Colonic mucosa (tissue), 4 donors: ENCODE results near the gene CCDC34. TPM values are rescaled to one million over a fixed set of nuclear protein-coding genes. Genes with fewer than 3 reads are reported as not detected.

Source experiments
- DNase-seq: peaks from one replicate; pipeline ENCODE4 v3.0.0-alpha.2; 2020
- H3K27ac ChIP-seq: fragments of 200-600 bp; one replicate; pipeline ENCODE4 v1.8.0; 2021
- H3K27me3 ChIP-seq: fragments of 200-600 bp; one replicate; pipeline ENCODE4 v1.8.0; 2021
- H3K36me3 ChIP-seq: fragments of 200-600 bp; one replicate; pipeline ENCODE4 v1.8.0; 2021
- H3K4me1 ChIP-seq: fragments of 200-600 bp; one replicate; pipeline ENCODE4 v1.8.0; 2021; ENCODE audit warnings: mild to moderate bottlenecking
- H3K4me3 ChIP-seq: fragments of 200-600 bp; one replicate; pipeline ENCODE4 v1.8.0; 2021
- H3K9ac ChIP-seq, 2 donors: one replicate each; pipeline ENCODE4 v1.7.0; 2013; ENCODE audit warnings: control low read depth in 2 of 2, low read depth in 2 of 2, low read length in 2 of 2
- H3K9me3 ChIP-seq: fragments of 200-600 bp; one replicate; pipeline ENCODE4 v1.8.0; 2021
- intact Hi-C: fragments of 100-400 bp; cut with DNase I; formaldehyde crosslinking; loops from one replicate; pipeline ENCODE4 v1.14.1; 2022
- total RNA-seq, 2 donors: library from RNA; stranded (reverse); fragmentation: NEBNext Ultra II Directional in 1 of 2; extraction: Animal tissue kit (Norgen Biotek cat#: 25700) in 1 of 2; gene quantifications; one replicate each; pipeline ENCODE4 v1.2.1, GENCODE V29; 2021
- TF ChIP-seq, protein P1 (sequence below): fragments of 200-600 bp; IDR thresholded peaks from one replicate; pipeline ENCODE4 v1.8.0; 2022; ENCODE audit warnings: antibody characterized with exemption, mild to moderate bottlenecking
- donor health status: healthy.
- donor health status: DM: no; HTN: no; CAD: no.
- donor health status: DM: no; HTN: no; CAD: no.

Gene CCDC34, protein sequence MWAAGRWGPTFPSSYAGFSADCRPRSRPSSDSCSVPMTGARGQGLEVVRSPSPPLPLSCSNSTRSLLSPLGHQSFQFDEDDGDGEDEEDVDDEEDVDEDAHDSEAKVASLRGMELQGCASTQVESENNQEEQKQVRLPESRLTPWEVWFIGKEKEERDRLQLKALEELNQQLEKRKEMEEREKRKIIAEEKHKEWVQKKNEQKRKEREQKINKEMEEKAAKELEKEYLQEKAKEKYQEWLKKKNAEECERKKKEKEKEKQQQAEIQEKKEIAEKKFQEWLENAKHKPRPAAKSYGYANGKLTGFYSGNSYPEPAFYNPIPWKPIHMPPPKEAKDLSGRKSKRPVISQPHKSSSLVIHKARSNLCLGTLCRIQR
- total RNA-seq, result 10 to 100 TPM; 10.2 to 25.6 TPM

DNA sequence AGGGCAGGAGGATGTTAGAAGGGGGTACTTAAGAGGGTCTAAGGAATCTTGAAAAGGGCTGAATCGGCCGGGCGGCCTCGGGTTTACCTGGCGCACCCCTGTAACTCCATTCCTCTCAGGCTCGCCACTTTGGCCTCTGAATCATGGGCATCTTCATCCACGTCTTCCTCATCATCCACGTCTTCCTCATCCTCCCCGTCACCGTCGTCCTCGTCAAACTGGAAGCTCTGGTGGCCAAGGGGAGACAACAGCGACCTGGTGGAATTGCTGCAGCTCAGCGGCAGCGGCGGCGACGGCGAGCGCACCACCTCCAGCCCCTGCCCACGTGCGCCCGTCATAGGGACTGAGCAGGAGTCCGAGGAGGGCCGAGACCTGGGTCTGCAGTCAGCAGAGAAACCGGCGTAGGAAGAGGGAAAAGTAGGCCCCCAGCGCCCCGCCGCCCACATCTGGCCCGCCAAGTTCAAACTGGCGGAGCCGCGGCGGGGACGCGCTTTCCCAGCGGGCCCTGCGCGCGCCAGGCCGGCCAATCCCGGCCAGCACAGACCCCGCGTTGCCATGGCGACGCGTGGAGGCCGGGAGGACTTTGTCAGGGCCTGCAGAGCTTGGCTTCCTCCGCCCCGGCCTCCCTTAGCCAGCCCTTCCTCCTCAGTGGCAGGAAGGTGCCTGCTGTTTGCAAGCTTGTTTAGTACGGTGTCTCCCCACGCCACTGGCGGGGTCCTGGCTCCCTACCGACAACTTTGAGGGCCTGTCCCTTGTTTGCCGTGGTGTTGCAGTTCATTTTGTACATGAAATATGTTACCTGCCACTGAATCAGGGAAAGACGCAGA lies at the start of gene CCDC34:
Gene CCDC34, minus strand, starts transcription at position 467 of the 827 bp plus-strand sequence. Its CDS starts 21 bp downstream, at position 446.
- DNase-seq, result peak; percentile 93
- peak within 1 kb of the TSS; percentile 79 for H3K4me3 ChIP-seq
- intact Hi-C loops, result loop anchor here (10.0 kb wide), 2 partner anchors 112 to 178 kb away; partner anchors contain the start of gene LGR4
- H3K9me3 ChIP-seq, result no peaks in the 10 kb centered on the region
- H3K27me3 ChIP-seq, result no peaks in the 10 kb centered on the region
- peak within 1 kb of the TSS; percentile 66 to 93 for H3K9ac ChIP-seq
- peaks cover 10% of the 10 kb centered on the region for H3K4me1 ChIP-seq
- TF ChIP-seq, protein P1, sequence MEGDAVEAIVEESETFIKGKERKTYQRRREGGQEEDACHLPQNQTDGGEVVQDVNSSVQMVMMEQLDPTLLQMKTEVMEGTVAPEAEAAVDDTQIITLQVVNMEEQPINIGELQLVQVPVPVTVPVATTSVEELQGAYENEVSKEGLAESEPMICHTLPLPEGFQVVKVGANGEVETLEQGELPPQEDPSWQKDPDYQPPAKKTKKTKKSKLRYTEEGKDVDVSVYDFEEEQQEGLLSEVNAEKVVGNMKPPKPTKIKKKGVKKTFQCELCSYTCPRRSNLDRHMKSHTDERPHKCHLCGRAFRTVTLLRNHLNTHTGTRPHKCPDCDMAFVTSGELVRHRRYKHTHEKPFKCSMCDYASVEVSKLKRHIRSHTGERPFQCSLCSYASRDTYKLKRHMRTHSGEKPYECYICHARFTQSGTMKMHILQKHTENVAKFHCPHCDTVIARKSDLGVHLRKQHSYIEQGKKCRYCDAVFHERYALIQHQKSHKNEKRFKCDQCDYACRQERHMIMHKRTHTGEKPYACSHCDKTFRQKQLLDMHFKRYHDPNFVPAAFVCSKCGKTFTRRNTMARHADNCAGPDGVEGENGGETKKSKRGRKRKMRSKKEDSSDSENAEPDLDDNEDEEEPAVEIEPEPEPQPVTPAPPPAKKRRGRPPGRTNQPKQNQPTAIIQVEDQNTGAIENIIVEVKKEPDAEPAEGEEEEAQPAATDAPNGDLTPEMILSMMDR, result no peak
- H3K36me3 ChIP-seq, result no peaks in the 10 kb centered on the region
- H3K27ac ChIP-seq, result peak within 1 kb of the TSS; percentile 57

DNA sequence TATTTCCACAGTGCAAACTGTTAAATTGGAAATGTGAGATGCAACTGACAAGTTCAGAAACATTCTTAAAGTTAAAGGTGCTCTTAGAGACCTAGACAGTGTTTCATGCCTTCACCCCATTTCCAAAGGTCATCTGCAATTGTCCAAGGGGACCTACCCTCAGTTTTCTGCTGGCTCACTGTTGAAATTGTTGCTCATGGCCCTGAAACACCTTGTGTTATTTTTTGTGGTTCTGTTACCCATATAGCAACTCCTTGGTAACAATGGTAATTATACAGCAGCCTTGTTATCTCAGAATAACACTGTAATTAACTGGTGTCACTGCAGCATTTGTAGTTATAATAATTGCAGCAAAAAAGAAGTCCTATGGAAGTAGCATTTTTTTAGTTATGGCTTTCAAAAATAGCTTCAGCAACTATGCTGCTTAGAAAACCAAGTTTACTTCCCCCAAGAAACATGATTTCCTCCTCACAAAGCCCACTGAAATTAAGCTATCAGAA lies 49.2 kb upstream of the CCDC34 start:
- Histone ChIP-seq H3K27ac (no peak overlapping the region), H3K4me1 (no peaks in the 10 kb centered on the region), H3K9ac (no peak overlapping the region), H3K27me3 (no peaks in the 10 kb centered on the region), H3K9me3 (no peaks in the 10 kb centered on the region), H3K4me3 (no peak overlapping the region), H3K36me3 (no peaks in the 10 kb centered on the region)
- no peak for DNase-seq
- intact Hi-C loops, result no loop called here
- TF ChIP-seq, protein P1, result no peak

DNA sequence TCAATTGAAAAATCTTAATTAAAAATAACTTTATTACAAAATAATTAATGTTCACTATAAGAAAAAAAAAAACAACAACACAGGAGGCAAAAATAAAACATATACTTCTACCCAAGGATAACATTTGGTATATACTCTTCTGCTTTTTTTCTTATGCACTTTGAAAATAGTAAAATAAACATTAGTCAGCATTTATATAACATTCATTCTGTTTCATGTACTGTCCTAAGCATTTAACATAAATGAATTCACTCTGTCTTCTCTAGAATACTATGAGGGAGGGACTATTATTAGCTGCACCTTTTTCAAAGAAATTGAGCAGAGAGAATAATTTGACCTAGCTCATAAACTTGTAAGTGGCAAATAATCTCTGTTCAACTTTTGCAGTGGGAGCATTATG lies 48.3 kb upstream of the CCDC34 start:
- TF ChIP-seq, protein P1, result no peak

DNA sequence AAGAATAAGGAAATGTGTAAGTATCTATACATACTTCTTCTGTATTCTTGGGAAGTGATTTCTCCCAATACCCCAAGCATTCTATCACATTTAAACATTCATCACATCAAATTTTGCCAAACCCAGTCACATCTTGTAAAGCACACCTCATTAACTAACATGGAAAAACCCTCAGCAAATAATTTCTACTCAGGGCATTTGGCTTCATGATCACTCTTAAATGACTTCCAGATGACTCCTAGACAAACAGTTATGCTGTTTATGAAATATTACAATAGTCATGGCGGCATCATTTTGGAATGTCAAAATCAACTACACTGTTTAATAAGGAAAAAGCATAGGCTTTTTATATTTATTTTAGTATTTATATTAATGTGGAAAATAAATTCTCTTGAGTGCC lies 47.3 kb upstream of the CCDC34 start:
- intact Hi-C loops, result no loop called here
- Histone ChIP-seq H3K27ac (no peak overlapping the region), H3K4me1 (no peaks in the 10 kb centered on the region), H3K9me3 (no peaks in the 10 kb centered on the region), H3K27me3 (no peaks in the 10 kb centered on the region), H3K36me3 (no peaks in the 10 kb centered on the region), H3K4me3 (no peak overlapping the region), H3K9ac (no peak overlapping the region)
- TF ChIP-seq, protein P1, result no peak
- no peak for DNase-seq

More for the DNA sequence above, 48.3 kb upstream of the CCDC34 start:
- H3K36me3 ChIP-seq, result no peaks in the 10 kb centered on the region
- no peaks in the 10 kb centered on the region for H3K27me3 ChIP-seq
- no peak overlapping the region for H3K9ac ChIP-seq
- no peak for DNase-seq
- H3K4me1 ChIP-seq, result no peaks in the 10 kb centered on the region
- no peaks in the 10 kb centered on the region for H3K9me3 ChIP-seq
- intact Hi-C loops, result no loop called here
- H3K4me3 ChIP-seq, result no peak overlapping the region
- no peak overlapping the region for H3K27ac ChIP-seq

DNA sequence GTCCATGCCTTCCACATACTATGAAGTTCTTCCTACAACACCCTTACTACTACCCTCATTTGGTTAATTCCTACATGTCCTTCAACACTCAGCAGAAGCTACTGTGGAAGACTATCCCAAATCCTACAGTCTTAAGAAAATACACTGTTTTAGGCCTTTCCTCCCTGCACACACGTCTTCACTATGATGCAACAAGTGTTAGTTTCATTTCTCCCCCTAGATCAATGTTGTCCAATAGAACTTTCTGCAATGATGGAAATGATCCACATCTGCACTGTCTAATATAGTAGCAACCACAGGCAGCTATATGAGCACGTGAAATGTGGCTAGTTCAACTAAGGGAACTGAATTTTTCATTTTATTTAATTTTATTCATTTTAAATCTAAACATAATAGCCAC lies 46.7 kb upstream of the CCDC34 start:
- H3K27me3 ChIP-seq, result no peaks in the 10 kb centered on the region
- intact Hi-C loops, result no loop called here
- no peaks in the 10 kb centered on the region for H3K4me1 ChIP-seq
- no peak overlapping the region for H3K4me3 ChIP-seq
- no peaks in the 10 kb centered on the region for H3K36me3 ChIP-seq
- H3K27ac ChIP-seq, result no peak overlapping the region
- TF ChIP-seq, protein P1, result no peak
- DNase-seq, result no peak
- no peaks in the 10 kb centered on the region for H3K9me3 ChIP-seq
- H3K9ac ChIP-seq, result no peak overlapping the region
